HG03439 (cell line): ENCODE results near the gene GBP1.
"Not testable (repeated sequence)": the region's sequence is repeated elsewhere in the genome, so short reads cannot be mapped to it uniquely, and the experiment has no call there.

ENCODE experiments used
- ATAC-seq: cut with Tn5 transposase; IDR thresholded peaks from one replicate; pipeline ENCODE4 v1.9.1; 2021; ENCODE audit warnings: mild to moderate bottlenecking, moderate library complexity; ENCODE audit not compliant: unreplicated experiment

Gene GBP1

DNA sequence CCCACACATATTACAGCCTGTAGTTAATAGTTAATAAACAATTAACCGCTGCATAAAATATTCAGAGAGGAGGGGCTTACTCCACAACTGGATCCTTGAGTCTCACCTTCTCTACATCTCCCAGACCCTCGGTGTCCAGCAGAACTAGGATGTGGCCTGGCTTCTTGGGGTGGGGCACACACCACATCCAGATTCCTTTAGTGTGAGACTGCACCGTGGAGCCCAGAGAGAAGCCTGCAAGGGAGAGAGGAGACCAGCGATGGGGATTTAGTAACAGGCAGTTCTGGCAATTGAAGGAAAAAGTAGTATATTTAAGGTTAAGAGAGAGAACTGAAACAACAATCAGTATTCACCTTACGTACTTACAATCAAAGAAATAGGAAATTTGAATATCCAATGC lies 4.9 kb downstream of the GBP1 start:
- ATAC-seq: no peak

DNA sequence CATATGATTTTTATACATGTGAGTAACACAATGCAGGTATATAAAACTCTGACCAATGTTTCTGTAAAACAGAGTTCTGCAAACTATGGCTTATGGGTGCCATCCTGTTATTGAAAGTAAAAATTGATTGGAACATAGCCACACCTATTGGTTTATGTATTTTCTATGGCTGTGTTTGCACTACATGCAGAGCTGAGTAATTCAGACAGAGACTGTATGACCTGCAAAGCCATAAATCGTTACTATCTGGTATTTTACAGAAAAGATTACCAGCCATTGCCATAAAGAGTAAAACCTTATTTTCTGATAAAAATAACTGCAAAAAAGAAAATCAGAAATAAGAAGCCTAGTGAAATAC lies 13.1 kb downstream of the GBP1 start:
- ATAC-seq: no peak

- ATAC-seq: no peak
Measured at GRCh38 chr1:89051300-89051954, 13.6 kb downstream of the GBP1 start.

DNA sequence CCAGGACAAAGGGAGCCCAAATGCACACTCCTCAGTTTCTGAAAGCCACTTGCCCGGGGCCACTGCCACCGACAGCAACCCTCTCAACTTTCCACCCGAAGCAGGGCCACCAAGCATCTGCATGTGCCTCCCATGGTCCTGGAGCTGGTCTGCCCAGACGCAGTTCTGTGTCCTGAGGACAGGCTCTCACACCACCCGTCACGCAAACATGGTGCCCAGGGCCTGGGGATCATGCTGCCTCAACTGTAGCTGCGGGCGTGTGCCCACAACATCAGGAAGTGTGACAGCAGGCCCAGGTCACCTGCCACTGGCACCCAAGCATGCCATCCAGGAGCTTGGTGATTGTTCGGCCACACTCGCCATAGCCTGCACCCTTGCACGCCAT lies 14.4 kb downstream of the GBP1 start:
- ATAC-seq: no peak

GRCh38 chr1:89049901-89050648 lies 14.9 kb downstream of the GBP1 start:
- not testable (repeated sequence) for ATAC-seq

- ATAC-seq: not testable (repeated sequence)
Measured at GRCh38 chr1:89049187-89049586, 15.8 kb downstream of the GBP1 start.

DNA sequence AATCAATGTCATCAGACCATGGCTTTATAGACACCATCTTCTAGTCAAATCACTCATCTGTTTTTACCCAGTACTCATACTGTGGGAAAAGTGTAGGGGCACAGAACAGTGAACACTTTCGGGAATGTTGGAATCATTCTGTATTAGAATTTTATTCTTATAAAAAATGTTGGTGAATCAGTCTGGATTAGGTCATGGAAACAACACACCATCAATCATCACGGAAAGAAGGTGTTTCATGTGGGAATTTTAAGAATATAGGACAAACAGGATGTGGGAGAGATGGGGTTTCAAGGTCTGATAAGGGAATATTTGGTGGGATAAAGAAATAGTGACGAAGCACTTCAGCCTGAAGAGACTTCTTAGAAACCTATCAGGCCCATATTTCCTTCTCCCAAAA lies 17.3 kb downstream of the GBP1 start:
- no peak for ATAC-seq

DNA sequence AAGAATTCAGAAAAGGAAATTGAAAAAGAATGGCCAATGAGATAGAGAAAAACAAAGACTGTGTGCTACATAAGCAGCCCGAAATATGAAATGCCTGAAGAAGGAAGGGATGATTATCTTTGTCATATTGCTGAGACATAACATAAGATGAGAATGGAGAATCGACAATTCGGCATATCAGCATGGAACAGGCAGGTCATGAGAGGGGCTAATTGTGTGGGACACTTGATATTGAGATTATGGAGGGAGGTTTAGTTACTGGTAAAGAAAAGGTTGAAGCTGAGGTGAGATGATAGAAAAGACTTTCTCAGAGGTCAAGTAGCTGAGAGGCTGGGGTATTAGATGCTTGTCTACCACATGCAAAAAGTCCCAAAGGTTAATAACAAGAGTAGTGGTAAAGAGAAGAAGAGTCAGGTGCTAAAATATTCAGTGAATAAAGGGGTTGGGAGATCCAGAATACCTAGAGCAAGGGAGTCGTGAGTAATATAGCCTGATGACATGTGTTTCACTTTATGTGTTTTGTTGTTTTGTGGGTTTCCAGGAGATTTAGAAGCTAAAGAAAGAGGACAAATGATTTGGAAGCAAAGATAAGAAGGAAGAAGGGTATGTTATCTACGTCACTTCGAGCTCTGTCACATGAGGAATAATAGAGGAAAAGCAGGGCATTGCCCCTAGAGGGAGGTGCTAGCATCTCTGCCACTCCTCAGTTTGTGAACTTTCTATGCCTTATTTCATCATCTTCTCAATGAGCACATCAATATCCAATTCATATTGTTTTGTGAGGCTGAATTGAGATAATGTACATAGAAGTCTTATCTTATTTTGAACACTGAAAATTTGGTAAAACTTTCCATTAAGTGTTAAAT lies 18.5 kb downstream of the GBP1 start:
- peak; percentile 71 for ATAC-seq

DNA sequence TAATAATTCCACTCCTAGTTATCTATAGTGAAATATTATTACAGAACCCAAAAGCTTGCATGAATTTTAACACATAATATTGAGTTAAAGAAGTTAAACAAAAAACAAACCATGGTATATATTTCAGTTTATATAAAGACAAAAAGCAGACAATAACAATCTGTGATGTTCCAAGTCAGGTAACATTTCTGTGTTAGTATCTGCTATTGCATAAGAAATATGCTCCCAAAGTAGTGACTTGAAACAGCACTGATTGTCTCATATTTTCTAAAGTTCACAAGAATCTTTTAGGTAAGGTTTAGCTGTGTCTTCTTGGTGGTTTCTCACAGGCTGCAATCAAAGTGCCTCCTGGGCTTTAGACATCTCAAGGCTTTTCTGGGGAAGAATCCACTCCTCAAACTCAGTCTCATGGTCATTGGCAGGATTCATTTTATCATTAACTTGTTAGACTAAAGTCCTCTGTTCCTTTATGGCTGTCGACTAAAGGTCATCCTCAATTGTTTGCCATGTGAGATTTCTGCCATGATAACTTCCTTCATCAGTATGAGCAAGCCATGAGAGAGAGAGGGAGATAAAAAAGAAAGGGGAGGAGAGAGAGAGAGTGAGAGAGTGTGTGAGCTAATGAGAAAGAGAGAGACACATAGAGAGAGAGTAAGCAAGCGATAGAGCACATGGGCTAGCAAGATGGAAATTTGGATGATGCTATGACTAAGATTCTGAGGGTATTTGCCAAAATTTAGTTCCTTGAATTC lies 19.9 kb downstream of the GBP1 start:
- no peak for ATAC-seq

GRCh38 chr1:89043940-89044339 lies 21.1 kb downstream of the GBP1 start:
- ATAC-seq: no peak

GRCh38 chr1:89042491-89042890 lies 22.5 kb downstream of the GBP1 start:
- ATAC-seq: no peak

DNA sequence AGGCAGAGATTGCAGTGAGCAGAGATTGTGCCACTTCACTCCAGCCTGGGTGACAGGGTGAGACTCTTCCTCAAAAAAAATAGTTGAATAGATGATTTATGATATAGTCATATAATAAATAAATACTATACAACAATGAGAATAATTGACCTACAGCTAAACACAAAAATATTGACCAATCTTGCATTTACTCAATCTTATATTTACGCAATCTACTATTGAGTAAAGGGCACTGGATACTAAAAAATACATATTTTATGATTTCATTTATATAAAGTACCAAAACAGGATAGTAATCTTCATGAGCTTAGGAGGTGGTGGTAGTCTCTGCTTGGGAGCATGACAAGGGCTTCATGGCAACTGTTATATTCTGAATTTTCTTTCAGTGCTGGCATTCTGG lies 23.3 kb downstream of the GBP1 start:
- no peak for ATAC-seq

- peak; percentile 98 for ATAC-seq
Measured at GRCh38 chr1:89041119-89041641, 23.8 kb downstream of the GBP1 start.

GRCh38 chr1:89040315-89040626 lies 24.7 kb downstream of the GBP1 start:
- no peak for ATAC-seq

DNA sequence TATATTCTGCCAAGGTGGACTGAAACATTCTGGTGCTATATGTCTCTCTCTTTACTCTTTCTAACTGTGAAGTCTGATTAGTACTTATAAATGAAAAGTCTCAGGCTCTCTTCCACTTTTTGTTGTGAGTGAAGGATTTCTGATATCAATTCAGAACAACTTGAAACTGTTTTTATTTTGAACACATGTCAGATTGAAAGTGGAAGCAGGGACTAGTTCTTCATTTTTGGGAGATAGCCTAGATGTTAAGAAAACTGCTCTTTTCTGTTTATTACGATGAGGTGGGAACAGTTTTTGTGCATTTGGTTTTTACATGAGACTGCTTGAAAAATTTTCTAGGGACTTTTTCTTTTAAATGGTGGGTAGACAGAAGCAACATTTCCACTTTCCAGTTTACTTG lies 27.8 kb downstream of the GBP1 start:
- ATAC-seq: no peak

GRCh38 chr1:89035080-89035479 lies 29.9 kb downstream of the GBP1 start:
- no peak for ATAC-seq

DNA sequence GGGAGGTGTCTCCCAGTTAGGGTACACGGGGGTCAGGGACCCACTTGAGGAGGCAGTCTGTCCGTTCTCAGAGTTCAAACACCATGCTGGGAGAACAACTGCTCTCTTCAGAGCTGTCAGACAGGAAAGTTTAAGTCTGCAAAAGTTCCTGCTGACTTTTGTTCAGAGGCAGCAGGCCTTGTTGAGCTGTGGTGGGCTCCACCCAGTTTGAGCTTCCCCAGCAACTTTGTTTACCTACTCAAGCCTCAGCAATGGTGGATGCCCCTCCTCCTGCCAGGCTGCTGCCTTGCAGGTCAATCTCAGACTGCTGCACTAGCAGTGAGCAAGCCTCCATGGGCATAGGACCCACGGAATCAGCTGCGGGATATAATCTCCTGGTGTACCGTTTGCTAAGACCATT lies 31.0 kb downstream of the GBP1 start:
- not testable (repeated sequence) for ATAC-seq

GRCh38 chr1:89029051-89029450 lies 36.0 kb downstream of the GBP1 start:
- not testable (repeated sequence) for ATAC-seq

DNA sequence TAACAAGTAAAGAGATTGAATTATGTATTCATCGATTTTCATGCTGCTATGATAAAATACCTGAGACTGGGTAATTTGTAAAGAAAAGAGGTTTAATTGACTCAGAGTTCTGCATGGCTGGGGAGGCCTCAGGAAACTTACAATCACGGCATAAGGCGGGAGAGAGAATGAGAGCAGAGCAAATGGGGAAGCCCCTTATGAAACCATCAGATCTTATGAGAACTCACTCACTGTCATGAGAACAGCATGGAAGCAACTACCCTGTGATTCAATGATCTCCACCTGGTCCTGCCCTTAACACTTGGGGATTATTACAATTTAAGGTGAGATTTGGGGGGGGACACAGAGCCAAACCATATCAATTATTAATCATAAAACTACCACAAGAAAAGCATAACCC lies 39.1 kb downstream of the GBP1 start:
- ATAC-seq: no peak

GRCh38 chr1:89023026-89023425 lies 42.0 kb downstream of the GBP1 start:
- no peak for ATAC-seq
